HG02981 (cell line): ENCODE measurements around the gene ST6GALNAC5.

ENCODE experiments used
- ATAC-seq: cut with Tn5 transposase; IDR thresholded peaks from one replicate; pipeline ENCODE4 v1.9.1; 2021; ENCODE audit warnings: mild to moderate bottlenecking, moderate library complexity; ENCODE audit not compliant: unreplicated experiment

Gene ST6GALNAC5

GRCh38 chr1:77039739-77040138 is 172.5 kb downstream of the ST6GALNAC5 start:
- ATAC-seq, result no peak

DNA sequence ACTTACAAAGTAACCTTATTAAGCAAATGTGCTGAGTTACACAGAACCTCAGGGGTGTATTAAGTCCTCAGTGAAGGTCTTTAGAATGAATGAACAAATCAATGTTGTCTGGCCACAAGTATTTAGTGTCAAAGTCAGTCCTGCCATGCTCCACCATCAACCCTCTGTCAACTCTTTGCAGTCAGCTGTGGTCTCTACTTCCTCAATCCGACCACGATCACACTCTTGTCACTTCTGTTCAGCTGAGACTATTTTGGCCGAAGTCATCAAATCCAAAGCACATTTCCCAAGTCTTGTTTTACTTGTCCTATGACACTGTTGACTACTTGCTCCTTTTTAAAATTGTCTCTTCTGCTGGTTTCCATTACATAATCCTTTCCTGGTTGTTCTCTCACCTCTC is 173.5 kb downstream of the ST6GALNAC5 start:
- ATAC-seq, result no peak

DNA sequence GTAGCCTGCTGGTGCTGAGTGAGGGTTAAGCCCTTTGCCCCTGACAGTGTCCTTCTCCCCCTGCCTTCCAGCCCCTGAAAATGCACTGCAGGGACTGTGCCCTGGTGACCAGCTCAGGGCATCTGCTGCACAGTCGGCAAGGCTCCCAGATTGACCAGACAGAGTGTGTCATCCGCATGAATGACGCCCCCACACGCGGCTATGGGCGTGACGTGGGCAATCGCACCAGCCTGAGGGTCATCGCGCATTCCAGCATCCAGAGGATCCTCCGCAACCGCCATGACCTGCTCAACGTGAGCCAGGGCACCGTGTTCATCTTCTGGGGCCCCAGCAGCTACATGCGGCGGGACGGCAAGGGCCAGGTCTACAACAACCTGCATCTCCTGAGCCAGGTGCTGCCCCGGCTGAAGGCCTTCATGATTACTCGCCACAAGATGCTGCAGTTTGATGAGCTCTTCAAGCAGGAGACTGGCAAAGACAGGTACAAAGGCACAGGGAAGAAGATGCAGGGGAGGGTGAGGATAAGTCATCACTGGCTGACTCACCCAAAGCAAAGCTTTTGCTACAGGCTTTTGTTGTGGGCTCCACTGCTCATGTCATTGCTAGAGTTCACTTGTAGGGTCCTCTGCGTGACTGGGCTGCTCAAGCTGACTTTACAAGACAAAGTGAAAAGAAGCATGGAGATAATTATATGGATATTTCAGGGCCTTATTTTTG is 177.0 kb downstream of the ST6GALNAC5 start:
- ATAC-seq, result no peak

DNA sequence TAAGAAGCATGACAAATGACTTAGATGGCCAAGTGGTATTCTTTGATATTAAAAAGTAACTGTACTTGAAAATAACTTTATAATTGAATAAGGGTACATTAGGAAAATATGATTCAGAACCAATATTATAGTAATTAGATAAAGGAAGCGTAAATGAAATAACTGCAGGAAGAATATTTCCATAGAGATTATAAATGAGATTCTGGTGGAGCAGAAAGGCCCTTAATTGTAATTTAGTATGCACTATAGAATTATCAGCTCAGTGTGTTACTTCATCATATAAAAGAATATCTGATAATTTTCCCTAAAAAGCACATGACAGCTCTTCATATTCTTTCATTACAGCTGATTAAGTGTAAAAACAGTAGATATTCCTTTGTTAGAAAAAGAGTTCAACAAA is 180.3 kb downstream of the ST6GALNAC5 start:
- ATAC-seq, result no peak

GRCh38 chr1:77047978-77048614 is 180.8 kb downstream of the ST6GALNAC5 start:
- no peak for ATAC-seq

DNA sequence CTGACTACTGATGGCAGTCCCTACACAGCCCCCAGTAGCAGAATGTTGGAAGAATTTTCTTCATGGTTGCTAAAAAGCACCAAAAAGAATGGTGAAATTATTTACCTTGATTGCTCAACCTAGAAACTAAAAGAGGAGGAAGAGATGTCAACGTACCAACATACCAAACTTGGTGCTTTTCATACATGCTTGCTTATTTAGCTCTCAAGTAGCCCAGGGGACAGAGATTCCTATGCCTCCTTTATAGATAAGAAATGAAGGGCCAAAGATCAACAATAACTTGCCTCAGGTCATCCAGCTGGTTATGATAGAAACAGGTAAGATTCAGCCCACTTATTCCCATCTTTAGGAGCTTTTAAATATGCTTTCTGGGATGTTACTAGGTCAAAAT is 181.3 kb downstream of the ST6GALNAC5 start:
- no peak for ATAC-seq

DNA sequence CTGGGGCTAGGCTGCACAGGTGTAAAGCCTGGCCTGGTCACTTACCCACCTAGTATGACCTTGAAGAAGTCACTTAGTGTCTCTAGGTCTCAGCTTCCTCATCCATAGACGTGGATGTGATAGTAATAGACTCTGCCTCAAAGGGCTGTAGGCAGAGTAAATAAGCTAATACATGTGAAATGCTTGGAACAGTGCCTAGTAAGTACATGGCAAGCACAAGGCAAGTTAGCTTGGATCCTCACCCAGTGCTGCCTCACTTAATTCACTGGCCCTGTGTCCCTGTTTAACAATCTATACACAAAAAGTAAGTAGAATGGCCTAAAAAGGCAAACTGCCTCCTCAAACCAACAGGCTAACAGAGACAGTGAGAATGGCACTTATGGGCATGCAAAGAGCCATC is 184.1 kb downstream of the ST6GALNAC5 start:
- ATAC-seq, result no peak

DNA sequence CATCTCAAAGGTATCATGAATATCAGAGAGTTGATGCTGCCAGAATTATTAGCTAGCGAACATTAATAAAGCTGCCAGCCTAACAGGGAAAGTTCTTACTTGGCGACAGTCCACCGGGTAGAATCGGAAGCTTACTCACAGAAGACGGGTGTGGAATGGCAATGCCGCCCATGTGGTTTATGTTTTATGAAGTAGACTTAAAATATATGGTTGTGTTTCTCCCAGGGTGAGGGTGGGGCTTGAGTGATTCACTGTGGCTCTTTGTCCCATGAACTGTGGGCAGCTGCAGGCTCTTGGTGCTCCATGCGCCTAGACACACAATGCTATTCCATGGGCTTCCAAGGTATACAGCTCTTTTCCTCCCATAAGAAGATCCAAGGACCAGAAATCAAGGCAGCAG is 189.2 kb downstream of the ST6GALNAC5 start:
- ATAC-seq, result no peak

GRCh38 chr1:77057994-77058585 is 190.8 kb downstream of the ST6GALNAC5 start:
- no peak for ATAC-seq

DNA sequence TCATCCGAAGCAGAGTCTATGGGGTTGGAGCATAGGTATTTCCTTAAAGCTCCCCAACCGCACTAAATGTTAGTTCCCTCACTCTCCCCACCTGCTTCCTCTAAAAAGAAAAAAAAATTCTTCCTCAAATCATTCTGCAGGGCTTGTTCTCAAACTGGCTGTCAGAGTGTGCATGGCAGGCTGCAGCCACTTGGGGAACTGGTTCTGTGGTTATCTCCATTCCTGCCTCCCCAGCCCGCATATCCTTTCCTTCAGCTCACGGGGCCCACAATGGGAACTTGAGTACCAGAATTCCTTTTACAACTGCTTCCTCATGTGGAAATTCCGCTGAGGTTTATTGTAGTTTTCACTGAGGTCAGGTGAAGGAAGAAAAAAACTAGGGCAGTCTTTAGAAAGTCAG is 192.7 kb downstream of the ST6GALNAC5 start:
- ATAC-seq, result no peak

GRCh38 chr1:77061162-77061561 is 193.9 kb downstream of the ST6GALNAC5 start:
- no peak for ATAC-seq

DNA sequence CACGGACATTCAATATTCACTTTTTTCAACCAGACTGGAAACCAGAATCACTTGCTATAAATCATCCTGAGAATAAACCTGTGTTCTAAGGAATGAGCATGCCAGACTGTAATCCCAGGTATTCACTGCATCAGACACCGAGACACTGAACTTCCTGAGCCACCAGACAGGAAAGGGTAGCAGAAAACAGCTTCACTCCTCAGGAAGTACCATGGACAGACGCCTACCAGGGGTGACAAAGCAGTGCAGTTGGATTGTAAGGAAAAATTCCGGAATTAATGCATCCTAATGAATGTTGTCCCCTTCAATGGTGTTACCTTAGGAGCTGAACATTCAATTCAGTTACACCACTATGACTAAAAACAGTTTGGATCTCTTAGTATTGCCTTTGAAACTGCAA is 195.8 kb downstream of the ST6GALNAC5 start:
- ATAC-seq, result no peak

DNA sequence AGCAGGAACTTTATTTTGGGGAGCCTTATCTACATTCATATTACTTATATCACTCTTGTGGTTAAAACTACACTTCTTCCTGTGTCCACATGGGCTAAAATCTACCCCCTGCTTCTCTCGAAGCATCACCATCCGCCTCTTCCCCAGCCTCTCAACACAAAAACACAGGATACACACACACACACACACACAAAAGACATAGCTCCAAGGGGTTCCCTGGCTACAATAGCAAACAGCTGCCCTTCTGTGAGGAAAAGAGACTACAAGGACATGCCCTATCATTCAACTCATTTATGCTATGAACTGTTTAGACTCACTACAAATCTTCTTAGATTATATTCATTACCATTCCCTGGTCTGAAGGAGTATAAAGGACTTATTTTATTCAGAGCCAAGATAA is 197.0 kb downstream of the ST6GALNAC5 start:
- ATAC-seq, result no peak

GRCh38 chr1:77065693-77066342 is 198.5 kb downstream of the ST6GALNAC5 start:
- ATAC-seq, result no peak

GRCh38 chr1:77068013-77068412 is 200.7 kb downstream of the ST6GALNAC5 start:
- ATAC-seq, result no peak

DNA sequence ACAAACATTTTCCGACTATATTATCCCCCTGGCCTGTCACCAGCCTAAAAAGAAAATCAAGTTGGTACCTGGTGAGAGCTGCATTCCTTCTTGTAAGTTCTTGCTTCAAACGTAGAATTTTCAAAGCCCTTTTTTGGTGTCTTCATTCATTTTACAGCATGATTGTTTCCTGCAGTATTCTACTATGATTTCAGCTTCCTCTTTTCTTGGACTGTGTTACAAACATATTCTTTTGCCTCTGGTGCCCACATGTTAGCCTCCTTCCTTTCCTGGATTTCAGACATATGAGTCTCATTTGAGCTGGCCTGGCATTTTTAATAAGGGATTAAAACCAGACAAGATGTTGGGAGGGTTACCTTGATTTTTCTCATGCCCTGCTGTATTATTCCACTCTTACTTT is 209.5 kb downstream of the ST6GALNAC5 start:
- no peak for ATAC-seq

DNA sequence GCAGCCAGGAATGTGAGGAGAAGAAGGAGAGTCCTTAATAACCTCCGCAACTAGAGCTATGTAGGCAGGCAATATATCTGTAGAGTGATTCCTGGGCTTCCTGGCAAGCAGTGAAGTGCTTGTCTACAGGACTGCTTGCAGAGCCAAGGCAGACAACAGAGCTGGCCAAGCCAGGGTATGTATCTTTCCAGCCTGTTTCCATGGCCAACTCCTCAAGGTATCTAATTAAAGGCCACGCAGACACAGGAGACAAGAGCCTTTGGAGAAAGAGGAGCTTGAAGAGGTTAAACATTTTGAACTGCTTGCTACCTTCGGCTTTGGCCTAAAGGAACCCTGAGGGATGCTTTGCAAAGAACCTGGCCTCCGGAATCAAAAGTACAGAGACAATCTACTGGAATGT is 214.6 kb downstream of the ST6GALNAC5 start:
- no peak for ATAC-seq

GRCh38 chr1:77084457-77084856 is 217.2 kb downstream of the ST6GALNAC5 start:
- no peak for ATAC-seq

DNA sequence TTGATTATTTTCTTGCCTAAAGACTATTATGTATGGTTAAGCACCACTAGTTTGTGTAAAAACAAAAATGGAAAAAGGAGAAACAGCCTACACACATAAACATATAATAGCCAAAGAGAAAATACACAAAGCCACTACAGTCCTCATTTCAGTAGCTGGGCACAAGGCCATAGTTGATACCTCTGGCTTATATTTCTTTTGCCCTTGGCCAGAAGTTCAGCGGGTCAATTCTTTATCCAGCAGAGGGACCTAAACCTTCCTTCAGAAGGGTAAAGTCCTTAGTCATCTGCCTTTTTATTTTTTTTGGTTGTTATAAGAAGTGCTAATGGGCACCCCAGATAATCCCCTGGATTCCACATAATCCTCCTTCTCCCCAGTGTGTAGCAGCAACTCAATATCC is 217.8 kb downstream of the ST6GALNAC5 start:
- ATAC-seq, result no peak

DNA sequence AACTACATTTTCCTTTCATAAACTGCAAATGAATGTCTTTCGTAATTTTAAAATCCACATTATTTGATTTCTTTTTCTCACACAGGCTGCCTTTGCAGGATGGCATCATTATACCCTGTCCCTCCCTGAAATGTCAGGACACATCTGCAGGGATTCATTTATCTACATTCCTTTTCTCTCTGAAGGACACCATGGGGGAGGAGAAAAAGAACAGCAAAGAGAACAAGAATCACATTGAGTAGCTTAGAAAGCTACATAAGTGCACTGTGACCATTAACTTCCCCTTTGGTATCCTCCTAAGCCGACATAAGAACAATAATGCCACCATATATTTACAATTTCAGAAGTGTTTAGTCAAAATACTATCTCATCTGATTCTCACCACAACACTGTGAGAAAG is 222.5 kb downstream of the ST6GALNAC5 start:
- ATAC-seq, result no peak

- no peak for ATAC-seq
Observed at GRCh38 chr1:77095236-77095635, 228.0 kb downstream of the ST6GALNAC5 start.
